GM18858 (cell line): ENCODE data around the gene MYOT.

Experiments used
- ATAC-seq: cut with Tn5 transposase; IDR thresholded peaks from one replicate; pipeline ENCODE4 v1.9.1; 2021; ENCODE audit not compliant: unreplicated experiment

The MYOT gene

GRCh38 chr5:137899493-137899892, 31.8 kb downstream of the MYOT start:
- no peak for ATAC-seq

- ATAC-seq, result no peak
These were observed 33.6 kb downstream of the MYOT start for GRCh38 chr5:137901011-137901817.

DNA sequence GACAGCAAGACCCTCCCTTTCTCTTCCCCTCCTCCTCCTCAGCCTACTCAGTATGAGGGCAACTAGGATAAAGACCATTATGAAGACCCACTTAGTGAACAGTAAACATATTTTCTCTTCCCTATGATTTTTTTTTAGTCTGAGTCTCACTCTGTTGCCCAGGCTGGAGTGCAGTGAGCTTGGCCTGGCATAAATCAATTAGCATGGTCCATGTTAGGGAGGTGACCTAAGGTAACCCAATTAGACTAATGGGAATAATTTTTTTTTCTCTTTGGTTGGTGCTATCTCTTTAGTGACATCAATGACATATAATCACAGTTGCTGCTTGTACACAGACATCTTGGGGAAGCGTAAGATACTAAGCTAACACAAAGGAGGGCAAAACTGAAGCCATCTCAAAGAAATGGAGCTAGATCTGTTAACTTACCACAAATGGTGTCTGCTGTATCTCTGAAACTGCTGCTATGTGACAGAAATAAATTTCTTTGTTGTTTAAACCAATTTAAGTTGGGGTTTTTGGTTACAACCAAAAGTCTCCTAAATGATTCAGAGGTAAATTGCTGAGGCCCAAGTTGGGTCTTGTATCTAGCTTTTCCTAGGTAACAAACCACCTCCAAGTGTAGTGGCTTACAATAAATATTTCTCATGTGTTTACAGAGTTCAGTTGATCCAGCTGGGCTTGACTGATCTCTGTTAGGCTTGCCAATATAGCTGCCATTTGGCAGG, 34.9 kb downstream of the MYOT start:
- no peak for ATAC-seq

DNA sequence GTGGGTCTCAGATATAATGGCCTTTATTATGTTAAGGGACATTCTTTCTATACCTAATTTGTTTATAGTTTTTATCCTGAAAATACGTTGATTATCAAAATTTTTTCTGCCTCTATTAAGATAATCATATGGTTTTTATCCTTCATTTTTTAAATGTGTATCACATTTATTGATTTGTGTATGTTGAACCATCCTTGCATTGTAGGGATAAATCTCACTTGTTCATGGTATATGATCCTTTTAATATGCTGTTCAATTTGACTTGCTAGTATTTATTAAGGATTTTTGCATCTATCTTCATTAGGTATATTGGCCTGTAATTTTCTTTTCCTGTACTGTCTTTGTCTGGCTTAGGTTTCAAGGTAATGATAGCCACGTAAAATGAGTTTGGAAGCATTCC, 47.1 kb downstream of the MYOT start:
- no peak for ATAC-seq

- no peak for ATAC-seq
These were observed 49.3 kb downstream of the MYOT start for GRCh38 chr5:137916923-137917322.

DNA sequence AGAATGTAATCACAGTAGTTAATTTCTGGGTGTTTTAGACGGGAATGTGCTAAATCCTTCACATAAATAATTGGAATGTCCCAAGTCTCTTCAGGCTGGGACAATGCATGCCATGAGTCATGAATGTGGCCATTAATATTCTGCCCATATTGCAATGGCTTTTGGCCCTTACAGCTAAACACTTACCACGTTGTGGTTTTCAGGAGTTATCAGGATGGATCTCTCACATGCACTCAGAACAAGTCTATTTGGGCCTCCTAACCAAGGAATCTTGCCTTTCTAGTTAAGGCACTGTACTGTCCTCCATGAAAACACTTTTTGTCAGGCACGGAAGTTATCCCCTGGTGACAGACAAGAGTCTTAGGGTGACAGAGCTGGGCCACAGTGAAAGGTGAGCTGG, 54.3 kb downstream of the MYOT start:
- no peak for ATAC-seq

GRCh38 chr5:137923856-137924255, 56.2 kb downstream of the MYOT start:
- no peak for ATAC-seq

- ATAC-seq, result no peak
These were observed 65.1 kb downstream of the MYOT start for GRCh38 chr5:137932800-137933199.

- ATAC-seq, result no peak
These were observed 65.8 kb downstream of the MYOT start for GRCh38 chr5:137933491-137933911.

DNA sequence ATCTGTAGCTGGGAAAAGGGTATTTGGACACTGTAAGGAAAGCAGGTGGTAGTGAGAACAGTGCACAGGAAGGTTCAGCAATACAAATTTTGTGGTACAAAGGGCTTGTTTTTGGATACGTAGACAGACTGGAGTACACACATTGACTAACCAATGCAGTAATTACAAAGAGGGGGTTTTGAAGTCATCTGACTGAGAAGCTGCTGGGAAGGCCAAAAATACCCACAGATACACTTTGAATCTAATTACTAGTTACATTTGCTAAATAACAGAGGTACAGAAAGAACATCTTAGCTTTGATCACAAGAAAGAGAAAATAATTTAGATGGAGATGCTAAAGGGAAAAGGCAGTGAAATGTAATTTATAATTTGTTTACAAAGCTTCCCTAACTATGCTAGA, 67.5 kb downstream of the MYOT start:
- peak; percentile 41 for ATAC-seq

DNA sequence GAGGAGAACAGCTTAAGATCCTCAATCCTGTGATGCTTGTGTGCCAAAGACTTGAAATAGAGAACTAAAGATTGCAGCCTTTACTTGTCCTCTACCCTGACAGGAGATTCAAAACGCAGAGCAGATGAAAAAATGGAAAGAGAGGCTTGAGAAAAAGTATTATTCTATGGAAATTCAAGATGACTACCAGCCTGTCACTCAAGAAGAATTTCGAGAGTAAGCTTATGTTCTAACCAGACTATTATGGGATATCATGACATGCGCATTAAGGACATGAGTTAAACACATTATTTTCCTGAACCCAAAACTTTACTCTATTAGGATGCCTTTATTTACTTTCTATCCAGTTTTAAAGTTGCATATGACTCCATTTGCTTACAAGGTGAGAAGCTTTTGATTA, 68.0 kb downstream of the MYOT start:
- no peak for ATAC-seq
